CMK (cell line): ENCODE measurements around the gene LANCL2.
"Not testable (repeated sequence)": the region's sequence is repeated elsewhere in the genome, so short reads cannot be mapped to it uniquely, and the experiment has no call there.

ENCODE experiments used
- DNase-seq: peaks from one replicate; pipeline ENCODE4 v3.0.0-alpha.2; 2010; ENCODE audit warnings: low read depth

The LANCL2 gene

DNA sequence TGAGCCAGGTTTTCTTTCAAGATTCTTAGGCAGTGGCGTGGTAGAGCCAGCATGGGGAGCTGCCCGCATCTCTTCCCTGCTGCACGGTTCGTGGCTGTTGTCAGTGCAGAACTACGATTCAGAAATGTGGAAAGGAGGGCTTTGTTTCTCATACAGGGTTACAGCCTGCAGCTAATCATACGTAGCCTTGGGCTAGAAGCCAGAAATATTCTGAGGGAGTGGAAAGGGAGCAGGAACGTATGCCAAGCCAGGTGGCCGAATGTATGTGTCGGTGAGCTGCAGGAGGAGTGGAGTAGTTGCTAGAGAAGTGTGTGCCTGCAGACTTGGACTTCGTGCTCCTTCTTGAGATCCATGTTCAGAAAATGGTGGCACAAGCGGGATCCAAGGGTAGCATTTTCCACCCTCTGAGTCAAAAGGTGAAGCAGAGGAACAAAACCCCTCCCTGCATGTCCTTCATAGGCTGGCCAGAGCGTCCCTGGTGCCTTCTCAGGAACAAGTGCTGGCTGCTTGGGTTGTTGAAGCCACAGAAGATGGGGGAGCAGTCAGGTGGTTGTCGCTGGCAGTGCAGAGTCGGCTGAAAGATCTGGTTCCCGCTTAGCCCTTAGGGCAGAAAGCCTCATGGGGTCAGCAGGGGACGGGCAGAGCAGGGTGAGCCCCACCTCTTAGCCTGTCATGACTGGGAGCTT lies 40.9 kb downstream of the LANCL2 start:
- no peak for DNase-seq

DNA sequence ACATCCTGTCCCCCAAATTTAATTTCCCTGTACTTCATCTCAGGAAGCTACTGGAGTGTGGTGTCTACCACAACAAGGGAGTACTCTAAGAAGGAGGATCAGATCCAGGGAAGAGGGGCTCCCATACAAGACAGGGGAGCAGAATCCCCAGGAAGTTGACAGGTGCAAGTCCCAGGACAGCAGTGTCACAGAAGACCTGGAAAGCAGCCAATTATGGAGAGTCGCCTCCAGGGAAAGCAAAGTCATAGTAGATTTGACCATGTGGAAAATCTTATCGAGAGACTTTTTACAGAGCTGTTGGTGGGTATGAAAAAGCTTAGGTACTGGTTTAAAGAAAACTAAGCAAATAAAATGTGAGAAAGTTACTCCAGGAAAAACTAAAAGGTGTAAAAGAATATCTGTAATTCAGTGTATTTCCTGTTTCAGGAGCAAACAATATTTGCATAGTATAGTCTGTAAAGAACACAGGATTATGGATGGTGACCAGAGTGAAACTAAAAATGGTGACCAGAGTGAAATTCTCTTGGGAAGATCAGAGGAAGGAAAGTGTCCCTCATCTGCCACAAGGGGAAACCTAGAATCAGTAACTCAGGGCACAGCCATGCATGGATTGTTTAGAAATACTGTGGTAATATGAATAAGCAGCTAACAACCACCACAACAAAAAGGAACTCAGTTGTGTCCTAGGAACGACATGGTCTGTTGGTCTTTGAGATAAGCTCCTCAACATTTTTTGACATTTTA lies 44.5 kb downstream of the LANCL2 start:
- DNase-seq = no peak

DNA sequence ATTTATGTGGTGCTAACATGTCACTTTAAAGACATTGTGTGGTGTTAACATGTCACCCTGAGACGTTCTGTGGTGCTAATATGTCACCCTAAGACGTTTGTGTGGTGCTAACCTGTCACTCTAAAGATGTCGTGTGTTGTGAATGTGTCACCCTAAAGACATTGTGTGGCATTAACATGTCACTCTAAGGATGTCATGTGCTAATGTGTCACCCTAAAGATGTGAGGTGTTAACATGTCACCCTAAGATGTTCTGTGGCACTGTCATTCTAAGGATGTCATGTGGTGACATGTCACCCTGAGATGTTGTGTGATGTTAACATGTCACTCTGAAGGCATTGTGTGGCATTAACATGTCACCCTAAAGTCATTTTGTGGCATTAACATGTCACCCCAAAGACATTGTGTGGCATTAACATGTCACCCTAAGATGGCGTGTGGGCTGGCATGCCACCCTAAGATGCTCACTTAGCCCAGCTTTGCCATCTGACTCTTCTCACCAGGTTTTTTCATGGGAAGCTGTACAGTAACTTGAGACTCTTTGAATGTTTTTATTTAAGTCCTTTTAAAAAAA lies 45.6 kb downstream of the LANCL2 start:
- DNase-seq = no peak

DNA sequence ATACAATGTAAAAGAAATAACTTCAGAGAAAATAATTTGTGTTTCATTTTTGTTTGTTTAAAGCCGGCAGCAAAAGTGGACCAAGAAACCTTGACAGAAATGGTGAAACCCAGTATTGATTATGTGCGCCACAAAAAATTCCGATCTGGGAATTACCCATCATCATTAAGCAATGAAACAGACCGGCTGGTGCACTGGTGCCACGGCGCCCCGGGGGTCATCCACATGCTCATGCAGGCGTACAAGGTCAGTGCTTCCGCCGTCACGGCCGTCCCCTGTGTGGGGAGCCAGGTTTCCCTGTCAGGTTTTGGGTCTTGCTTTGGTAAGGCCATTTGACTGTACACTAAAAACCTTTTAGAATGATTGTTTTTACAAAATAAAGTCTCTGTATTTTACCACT lies 46.7 kb downstream of the LANCL2 start:
- DNase-seq = no peak

DNA sequence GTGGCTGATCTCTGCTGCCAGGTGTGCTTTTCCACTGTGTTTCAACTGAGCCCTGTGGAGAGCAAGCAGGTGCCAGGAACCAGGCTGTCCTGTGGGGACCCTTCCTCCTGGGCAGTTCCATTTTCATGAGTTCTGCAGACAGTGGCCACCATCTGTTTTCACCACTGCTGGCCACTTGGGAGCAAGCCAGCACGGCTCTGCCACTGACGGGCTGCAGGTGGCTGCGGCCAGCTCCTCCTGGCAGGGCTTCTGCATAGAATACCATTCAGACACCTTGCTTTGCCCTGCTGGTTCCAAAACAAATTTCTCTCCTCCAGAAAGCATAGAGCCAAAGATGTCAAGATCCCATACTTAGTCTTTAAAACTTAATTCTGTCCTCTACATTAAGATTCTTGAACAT lies 48.3 kb downstream of the LANCL2 start:
- DNase-seq = no peak

DNA sequence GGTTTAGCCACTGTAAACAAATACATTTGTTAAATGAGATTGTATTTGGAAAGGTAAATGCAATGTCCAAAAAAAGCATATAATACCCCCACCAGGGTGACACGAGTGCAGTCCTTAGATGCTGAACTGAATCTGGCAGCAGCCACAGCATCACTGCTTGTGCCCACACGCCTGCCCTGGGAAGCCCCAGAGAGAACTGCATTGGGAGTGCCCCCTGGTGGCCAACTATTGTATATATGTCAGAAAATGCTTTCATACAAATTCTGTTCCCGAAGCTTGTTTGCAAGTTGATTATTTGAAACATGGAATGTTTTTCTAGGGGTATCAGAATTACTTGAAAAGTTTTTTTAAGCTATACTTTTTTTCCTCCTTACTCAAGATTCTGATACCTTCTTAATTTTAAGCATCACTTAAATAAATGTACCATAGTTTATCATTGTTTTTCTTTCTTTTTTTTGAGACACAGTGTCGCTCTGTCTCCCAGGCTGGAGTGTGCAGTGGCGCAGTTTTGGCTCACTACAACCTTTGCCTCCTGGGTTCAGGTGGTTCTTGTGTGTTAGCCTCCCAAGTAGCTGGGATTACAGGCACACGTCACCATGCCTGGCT lies 50.1 kb downstream of the LANCL2 start:
- DNase-seq = peak; percentile 45

DNA sequence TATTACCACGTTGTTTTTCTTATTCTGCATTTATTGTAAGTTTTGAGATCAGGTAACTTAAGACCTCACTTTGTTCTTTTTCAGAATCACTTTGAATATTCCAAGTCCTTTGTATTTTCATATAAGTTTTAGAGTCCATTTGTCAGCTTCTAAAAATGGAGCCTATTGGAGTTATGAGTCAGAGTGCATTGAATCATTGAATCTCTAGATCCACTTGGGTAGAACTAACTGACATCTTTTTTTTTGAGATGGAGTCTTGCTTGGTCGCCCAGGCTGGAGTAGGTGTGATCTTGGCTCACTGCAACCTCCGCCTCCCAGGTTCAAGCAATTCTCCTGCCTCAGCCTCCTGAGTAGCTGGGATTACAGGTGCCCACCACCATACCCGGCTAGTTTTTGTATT lies 52.3 kb downstream of the LANCL2 start:
- DNase-seq = not testable (repeated sequence)

DNA sequence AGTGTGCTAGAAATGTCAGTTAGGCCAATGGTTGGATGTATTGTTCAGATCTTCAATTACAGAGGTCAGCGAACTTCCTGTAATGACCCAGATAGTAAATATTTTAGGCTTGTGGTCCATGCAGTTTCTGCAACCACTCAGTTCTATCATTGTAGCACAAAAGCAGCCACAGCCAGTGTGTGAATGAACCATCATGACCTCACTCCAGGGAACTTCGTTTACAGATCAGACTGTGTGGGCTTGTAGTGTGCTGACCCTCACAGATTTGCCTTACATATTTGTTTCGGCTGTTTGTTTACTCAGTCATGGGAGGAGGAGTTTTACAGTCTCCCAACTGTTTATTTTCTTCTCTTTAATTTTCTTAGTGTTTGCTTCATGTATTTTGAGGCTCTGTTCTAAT lies 55.4 kb downstream of the LANCL2 start:
- DNase-seq = peak; percentile 41

DNA sequence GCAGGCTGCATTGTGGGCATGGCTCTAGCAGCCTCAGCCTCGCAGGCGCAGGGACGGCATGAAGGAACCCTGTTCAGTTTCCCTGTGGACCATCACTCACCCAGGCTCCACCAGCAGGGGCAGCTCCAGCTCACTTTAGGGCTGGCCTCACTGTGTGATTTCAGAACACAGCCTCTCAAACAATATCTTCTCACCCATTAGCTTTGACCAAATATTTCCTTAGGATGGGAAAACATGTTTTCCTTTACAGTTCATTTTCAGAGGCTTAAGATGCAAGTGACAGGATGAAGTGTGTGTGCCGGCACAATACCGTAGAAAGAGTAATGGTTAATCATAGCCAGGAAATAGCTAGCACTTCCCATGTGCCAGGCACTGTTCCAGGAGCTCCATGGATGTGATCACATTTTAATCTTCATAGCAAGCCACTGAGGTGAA lies 58.2 kb downstream of the LANCL2 start:
- no peak for DNase-seq

DNA sequence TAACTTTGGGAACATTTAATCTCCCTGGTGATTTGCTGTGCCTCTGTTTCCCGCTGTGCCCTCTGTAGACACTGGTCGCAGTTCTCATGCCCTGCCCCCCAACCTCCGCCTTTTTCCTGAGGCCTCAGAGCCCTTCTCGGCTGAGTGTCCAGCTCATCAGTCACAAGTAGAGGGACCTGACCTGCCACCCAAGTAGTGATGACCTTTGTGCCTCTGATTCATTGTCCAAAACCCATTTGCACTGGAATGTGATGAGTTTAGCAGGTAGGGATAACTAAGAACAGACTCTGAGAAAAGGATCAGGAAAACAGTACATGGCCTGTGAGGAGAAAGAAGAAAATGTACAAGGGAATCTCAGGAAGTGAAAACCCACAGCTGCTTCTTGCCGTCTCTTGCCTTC lies 58.8 kb downstream of the LANCL2 start:
- no peak for DNase-seq

DNA sequence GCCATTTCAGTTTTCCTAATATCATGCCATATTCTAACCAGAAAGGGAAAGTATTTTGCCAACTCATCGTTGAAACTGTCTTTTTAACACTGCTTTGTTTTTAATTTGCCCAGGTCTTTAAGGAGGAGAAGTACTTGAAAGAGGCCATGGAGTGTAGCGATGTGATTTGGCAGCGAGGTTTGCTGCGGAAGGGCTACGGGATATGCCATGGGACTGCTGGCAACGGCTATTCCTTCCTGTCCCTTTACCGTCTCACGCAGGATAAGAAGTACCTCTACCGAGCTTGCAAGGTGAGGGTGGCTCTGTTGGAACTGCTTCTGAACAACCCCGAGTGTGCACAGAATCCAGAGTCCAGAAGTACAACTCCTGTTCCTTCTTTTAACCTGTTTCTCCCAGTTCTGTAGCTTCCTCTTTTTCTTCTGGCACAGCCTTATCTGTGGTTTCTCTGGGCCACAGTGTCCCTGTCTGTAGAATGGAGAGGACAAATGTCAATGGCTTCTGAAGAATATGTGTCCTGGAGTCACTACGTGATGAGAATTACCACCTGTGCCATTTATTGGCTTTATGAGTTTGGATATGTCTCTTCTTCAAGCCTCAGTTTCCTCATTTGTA lies 60.1 kb downstream of the LANCL2 start:
- no peak for DNase-seq

DNA sequence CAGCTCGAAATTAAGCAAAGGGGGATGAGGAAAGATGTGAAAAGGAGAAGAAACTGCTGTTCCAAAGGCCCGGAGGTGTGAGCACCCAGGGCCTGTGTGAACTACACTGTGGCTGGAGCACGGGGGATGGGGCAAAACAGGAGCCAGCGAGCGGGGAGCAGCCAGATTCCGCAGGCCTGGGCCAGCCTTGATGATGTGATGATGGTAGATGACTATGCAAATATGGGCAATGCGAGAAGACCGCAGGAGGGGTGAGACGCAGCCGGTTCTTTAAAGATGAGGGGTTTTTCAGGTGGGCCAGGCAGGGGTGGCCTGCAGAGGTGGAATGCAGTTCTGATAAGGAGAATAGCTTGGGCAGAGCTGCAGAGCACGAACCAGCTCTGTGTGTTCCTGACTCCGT lies 61.5 kb downstream of the LANCL2 start:
- DNase-seq = no peak

DNA sequence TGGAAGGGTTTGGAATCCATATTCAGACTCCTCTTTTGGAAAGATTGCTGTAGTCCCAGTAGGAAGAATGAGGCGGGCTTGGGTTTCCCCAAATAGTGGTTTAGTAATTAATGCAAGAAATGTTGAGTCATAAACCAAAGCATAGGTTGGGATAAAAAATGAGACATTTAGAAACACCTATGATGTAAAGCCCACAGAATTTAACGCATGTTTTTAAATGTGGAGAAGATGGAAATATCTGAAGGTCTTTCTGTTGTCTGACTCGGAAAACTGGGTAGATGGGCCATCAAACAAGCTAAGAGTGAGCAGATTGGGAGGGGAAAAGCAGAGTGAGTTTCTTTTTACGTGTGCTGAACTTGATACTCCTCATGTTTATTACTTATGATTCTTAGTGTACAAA lies 62.2 kb downstream of the LANCL2 start:
- no peak for DNase-seq

DNA sequence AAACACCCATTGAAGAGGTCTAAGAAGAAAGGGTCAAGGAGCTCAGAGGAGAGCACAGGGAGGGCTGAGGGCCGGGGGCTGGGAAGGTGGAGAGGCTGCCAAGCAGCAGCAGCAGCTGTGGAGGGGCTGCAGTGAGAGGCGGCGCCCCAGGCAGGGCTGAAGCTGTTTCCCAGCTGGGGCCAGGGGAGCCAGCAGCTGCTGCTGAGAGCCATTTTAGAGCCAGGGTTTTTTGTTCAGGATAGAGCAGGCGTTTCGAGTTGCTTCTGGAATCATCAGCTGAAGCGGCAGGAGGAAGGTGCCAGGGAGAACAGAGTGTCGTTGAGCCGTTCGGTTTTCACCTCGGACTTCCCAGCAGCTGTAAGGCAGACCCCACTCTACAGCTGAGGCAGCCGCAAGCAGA lies 62.7 kb downstream of the LANCL2 start:
- DNase-seq = no peak

DNA sequence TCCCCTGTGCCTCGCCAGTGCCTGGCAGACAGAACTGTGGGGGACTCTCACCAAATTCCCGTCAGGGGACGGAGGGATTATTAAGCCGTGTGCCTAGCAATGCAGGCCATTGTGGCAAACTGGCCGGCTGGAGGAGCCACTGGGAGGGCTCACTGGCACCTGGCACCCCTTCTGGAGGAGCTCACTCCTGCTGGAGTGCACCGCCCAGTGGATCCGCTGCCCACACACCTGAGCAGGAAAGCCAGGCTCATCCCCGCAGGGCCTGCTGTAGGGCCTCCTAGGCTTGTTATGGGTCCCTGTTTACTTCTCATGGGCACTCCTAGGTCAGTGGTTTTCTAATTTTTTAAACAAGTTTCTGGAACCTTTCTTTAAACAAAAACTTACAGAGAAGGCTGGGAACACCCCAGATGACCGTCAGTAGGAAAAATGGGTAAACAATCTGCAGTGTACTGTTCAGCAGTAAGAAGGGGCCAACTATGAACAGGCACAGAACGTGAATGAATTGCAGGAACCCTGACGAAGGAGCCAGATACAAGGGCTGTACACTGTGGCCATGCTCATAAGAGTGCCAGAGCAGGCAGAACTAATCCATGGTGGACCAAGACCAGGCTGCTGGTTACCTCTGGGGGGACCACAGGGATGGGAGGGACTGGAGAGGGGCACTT lies 64.8 kb downstream of the LANCL2 start:
- no peak for DNase-seq

DNA sequence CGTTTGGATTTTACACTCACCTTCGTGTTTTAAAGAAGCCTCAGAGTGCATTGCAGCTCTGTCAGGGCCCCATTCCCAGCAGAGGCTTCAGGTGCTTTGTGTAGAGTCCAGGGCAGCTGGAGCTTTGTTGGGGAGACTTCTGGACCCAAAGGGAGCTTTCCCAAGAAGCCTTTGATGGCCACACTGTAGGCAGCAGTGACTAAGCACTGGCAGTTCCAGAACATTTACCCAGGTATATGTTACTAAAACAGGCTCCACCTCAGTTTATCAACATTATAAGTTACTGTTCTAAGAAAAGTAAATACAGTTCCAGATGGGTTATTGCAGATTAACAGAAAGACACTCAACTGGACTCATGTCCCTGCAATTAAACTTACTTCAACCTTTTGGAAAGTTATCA lies 66.8 kb downstream of the LANCL2 start:
- DNase-seq = no peak

DNA sequence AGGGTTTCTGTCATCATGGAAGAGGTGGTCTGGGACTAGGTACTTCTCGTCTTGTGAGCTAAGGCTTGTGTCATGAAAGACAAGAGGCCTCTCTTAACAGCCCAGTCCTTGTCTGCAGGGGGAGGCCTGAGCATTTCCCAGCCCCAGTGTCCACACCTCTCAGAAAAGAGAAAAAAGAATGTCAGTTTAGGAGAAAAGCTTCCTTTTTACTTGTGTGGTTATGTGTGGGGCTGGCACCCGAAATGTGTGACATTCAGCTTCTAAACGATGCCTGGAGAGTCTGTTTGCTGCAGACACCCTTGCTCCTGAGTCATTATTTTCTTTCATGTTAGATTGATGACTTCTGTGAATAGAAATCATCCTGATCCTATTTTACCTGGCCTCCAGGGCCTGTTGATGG lies 67.4 kb downstream of the LANCL2 start:
- no peak for DNase-seq

DNA sequence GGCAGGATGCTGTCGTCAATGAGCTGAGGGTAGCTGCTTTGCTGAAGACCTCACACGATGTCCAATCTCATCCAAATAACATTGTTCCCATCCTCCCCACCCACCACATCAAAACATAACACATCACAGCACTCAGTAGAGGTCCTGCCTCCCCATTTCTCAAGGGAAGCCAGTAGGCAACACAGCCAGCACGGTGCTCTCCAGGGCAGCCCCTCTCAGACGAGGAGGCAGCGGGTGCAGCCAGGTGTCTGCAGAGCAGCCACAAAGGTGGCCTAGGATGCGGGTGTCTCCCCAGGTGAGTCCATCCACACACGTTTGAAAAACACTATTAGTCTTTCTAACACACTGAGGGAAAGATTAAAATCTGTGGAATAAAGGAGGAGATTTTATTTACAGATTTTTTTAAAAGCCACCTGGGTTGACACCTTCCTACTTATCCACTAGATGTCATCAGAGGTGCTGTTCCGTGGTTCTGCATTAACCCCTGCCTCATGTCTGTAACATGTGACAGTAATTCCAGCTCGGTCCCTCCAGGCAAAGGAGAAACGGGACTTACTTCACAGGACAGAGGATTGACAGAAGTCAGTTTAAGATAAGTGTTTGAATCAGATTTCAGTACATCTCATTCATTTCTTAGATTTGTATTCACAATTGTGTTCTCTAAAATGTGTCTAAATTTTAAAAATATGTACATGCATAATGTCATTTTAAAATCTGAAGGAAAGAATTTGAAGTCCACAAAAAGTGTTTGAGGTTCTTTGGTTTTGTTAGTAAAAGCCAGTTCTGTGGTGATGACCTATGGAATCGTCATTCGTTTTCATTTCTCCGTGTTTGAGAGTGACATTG lies 68.0 kb downstream of the LANCL2 start:
- DNase-seq = no peak

DNA sequence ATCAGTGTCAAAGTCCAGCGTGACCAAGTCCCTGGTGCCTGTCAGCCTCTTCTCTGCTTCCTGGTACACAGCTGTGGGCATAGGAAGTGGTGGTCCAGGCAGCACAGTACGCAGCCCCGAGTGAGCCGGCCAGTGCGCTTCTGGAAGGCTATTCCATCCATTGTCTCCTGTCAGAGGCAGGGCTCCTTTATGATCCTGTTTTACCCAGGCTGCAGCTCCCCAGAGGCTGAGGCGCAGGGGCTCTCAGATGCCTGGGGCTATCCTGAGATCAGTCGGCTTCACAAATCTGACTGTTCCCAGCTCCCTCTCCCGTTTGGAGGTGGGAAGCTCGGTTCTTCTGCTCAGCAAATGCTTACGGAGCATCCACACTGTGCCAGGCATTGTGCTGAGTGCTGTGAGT lies 70.3 kb downstream of the LANCL2 start:
- DNase-seq = no peak

DNA sequence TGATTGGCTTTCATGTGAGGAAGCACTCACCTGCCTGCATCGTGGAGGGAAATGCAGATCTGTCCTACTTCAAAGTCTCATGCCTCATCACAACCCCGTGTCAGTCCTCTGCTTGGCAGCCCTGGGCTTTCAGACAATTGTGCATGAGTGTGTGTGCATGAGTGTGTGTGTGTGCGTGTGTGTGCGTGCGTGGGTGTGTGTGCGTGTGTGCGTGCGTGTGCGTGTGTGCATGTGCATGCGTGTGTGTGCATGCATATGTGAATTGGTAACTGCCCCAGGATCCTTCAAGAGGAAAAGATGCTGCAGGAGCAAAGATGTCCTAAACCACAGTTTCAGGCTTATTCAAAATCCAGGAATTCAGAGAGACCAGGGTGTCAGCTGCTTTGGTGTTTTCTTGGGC lies 71.3 kb downstream of the LANCL2 start:
- DNase-seq = no peak

DNA sequence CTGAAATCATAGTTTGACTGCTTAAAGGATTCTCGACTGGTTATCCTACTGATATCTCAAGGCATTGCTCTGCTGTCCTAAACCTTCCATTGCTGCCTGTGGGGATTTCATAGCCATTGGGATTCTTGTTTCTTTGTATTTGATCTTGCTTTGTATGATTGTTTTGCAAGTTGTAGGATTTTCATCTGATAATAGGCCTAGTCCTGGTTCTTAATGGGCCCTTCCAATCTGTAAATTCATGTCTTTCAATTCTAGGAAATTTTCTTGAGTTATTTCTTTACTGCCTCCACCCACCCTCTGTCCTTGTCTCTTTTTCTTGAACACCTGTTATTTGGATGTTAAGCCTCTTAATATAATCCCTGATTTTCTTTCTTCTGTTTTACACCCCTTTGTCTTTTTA lies 72.2 kb downstream of the LANCL2 start:
- DNase-seq = no peak
